Lower leg skin (tissue), 4 donors: ENCODE results near the gene LHFPL2. TPM values are rescaled to one million over a fixed set of nuclear protein-coding genes. Genes with fewer than 3 reads are reported as not detected.

Experiments used
- DNase-seq, 2 donors: peaks; one replicate each; pipeline ENCODE4 v3.0.0-alpha.2; 2019; ENCODE audit warnings: low spot score in 2 of 2
- H3K4me3 ChIP-seq: fragments of 200-600 bp; sonication (generic); 2 replicates; pipeline ENCODE4 v1.5.1; 2017; ENCODE audit warnings: mild to moderate bottlenecking, low read depth; ENCODE audit not compliant: poor library complexity, severe bottlenecking
- POLR2A ChIP-seq, 2 donors: fragments of 450-650 bp; IDR thresholded peaks; one replicate each; pipeline ENCODE4 v1.6.1; 2016 to 2017; ENCODE audit warnings: antibody characterized with exemption in 2 of 2, mild to moderate bottlenecking in 1 of 2, moderate library complexity in 1 of 2
- WGBS, 2 donors: methylation state at CpG; one replicate each; pipeline ENCODE4 v1.1.5; 2018; 5-methylcytosine and 5-hydroxymethylcytosine counted together
- intact Hi-C: fragments of 100-400 bp; cut with DNase I; formaldehyde crosslinking; loops from one replicate; pipeline ENCODE4 v1.15.0; 2023; ENCODE audit warnings: low total_unique reads
- total RNA-seq, 4 donors: library from RNA; depleted of rRNA; stranded (reverse); fragments of >200 nt; gene quantifications; one replicate each; pipeline ENCODE4 v1.1.0, GENCODE V29; 2016
- TF ChIP-seq, protein P1 (sequence below), 3 donors: fragments of 450-650 bp; IDR thresholded peaks; one replicate each; pipeline ENCODE4 v1.5.1; 2016; ENCODE audit warnings: antibody characterized with exemption in 3 of 3, mild to moderate bottlenecking in 3 of 3, moderate library complexity in 2 of 3

Gene LHFPL2
- total RNA-seq, 4 donors from 2014 or later = 7.3 to 11.1 (median 9.6) TPM

DNA sequence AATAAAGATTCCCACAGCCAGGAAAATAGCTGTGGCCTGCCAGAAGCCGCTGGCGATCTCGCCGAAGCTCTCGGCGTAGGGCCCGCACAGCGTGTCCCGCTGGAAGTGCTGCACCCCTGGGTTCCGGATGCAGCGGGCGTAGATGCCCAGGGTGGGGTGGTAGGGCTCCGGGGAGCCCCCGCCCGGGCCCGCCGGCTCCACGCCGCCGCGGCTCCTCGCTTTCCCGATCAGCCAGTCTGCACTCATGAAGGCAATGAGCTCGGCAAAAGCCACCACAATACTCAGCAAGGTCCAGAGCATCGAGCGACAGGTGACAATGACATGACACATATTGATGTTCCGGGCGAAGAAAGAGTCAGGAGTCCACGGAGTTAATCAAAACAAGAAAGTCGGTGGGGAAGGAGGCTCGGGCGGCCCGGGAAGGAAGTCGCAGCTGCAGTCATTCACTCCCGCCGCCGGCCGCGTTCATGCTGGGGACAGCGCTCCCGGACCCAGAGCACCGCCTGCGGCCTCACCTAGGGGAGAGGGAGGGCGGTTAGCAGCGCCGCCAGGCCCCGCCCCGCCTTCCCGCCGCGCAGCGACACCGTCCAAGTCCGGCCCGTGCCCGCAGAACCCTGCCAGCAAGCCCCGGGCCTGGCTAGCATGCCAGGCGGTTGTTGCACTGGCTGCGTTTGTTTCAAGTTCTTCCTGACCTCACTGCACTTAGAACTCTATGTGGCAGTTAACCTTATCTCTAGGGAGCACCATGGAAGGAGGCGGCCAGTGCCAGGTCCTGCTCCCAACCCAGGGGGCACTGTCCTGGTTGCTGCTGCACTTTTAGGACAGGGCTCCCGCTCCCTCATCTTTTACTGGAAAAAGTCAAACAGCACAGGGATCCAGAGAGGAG, 138.4 kb downstream of the LHFPL2 start:
- TF ChIP-seq, protein P1, sequence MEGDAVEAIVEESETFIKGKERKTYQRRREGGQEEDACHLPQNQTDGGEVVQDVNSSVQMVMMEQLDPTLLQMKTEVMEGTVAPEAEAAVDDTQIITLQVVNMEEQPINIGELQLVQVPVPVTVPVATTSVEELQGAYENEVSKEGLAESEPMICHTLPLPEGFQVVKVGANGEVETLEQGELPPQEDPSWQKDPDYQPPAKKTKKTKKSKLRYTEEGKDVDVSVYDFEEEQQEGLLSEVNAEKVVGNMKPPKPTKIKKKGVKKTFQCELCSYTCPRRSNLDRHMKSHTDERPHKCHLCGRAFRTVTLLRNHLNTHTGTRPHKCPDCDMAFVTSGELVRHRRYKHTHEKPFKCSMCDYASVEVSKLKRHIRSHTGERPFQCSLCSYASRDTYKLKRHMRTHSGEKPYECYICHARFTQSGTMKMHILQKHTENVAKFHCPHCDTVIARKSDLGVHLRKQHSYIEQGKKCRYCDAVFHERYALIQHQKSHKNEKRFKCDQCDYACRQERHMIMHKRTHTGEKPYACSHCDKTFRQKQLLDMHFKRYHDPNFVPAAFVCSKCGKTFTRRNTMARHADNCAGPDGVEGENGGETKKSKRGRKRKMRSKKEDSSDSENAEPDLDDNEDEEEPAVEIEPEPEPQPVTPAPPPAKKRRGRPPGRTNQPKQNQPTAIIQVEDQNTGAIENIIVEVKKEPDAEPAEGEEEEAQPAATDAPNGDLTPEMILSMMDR (IDR thresholded peaks at IDR 0.05) = no peak
- no peak for TF ChIP-seq POLR2A (IDR thresholded peaks at IDR 0.05)
- peak in 1 of 2 donors; percentile 89 for DNase-seq
- intact Hi-C loops = no loop called here
- 29 to 34% methylated on average over 52 of the region's 61 CpGs for WGBS, 2 donors
- H3K4me3 ChIP-seq = peak overlapping the region; percentile 5

DNA sequence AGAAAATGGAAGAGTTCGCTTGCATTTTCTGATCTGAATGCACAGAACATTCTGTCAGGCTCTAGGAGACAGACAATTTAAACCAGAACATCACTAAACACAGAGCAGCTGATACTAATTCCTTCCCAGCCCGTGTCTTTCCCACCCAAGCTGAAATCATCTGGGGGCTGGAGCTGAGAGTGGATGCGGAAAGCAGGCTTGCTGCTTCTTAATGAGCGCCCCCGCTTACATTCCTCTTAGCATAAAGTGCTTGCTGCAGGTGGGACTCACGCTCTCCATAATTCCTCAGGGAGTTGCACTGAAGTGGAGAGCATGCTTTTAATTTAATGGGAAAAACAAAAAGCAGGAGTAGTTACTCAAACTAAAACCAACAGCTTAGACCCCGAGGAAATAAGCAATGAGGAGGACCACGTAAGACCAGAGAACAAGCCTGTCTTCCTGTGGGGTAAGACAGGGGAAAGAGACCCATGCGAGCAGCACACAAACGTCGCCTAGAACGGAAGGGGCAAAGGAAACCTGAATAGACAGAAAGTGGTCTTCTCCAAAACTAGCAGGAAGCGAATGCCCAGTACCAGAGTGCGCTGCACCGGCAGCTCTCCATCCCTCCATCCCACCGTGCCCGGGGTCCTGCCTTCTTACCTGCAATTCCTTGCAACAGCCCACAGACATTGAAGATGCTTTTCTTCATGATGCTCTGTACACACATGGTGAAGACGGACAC, 139.3 kb downstream of the LHFPL2 start:
- peak in 1 of 2 donors; percentile 21 for DNase-seq
- no peak for TF ChIP-seq POLR2A (IDR thresholded peaks at IDR 0.05)
- TF ChIP-seq, protein P1 (IDR thresholded peaks at IDR 0.05) = no peak
- WGBS, 2 donors = 65 to 80% methylated on average over 18 of the region's 18 CpGs
- no peak overlapping the region for H3K4me3 ChIP-seq
- intact Hi-C loops = no loop called here

DNA sequence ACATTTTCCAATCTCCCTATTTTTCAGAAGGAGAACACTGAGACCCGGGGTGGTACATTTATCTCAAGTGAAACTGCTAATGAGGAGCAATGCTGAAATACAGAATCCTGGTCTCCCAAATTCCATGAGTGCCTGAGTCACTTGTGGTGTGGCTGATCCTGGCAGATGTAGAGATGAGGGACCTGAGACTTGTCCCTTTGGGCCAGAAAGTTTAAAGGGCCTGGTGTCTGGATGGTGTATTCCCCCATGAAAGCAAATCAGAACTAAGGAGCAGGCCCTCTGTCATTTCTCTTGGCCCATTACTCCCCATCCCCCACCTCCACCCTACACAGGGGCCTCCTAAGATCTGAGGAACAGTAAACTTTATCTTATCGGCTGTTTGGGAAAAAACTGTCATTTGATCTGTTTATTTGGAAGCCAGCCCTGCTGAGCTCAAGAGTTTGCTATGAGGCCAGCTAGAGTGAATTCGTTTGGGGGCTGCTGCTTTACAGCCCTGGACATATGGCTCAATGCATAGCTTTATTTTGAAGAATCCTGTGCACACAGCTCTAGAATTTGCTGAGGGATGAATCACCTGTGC, 140.3 kb downstream of the LHFPL2 start:
- DNase-seq = peak in 1 of 2 donors; percentile 77
- WGBS, 2 donors = 52 to 66% methylated on average over 3 of the region's 3 CpGs
- TF ChIP-seq, protein P1 (IDR thresholded peaks at IDR 0.05) = no peak
- no peak for TF ChIP-seq POLR2A (IDR thresholded peaks at IDR 0.05)
- no peak overlapping the region for H3K4me3 ChIP-seq
- intact Hi-C loops = no loop called here

DNA sequence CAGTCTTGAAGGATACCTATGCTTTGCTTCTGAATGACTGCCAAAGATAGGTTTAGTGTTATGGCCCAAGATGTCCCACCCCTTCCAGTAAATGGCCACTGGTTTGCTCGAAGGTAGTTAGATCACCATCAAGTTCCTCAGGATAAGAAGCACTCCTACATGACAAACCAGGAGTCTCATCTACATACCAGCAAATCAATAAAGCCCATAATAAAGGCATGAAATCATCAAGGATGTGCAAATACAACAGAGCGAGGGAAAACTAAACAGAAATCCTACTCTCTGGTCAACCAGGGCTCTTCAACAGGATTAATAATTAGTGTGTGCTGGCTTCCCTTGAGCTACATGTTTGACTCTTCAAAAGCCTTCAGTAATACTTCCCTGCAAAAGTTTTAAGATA, 141.0 kb downstream of the LHFPL2 start:
- no peak for DNase-seq
- TF ChIP-seq, protein P1 (IDR thresholded peaks at IDR 0.05) = no peak
- no peak for TF ChIP-seq POLR2A (IDR thresholded peaks at IDR 0.05)
- no peak overlapping the region for H3K4me3 ChIP-seq
- WGBS, 2 donors = 78 to 91% methylated on average over 2 of the region's 2 CpGs
- intact Hi-C loops = no loop called here

DNA sequence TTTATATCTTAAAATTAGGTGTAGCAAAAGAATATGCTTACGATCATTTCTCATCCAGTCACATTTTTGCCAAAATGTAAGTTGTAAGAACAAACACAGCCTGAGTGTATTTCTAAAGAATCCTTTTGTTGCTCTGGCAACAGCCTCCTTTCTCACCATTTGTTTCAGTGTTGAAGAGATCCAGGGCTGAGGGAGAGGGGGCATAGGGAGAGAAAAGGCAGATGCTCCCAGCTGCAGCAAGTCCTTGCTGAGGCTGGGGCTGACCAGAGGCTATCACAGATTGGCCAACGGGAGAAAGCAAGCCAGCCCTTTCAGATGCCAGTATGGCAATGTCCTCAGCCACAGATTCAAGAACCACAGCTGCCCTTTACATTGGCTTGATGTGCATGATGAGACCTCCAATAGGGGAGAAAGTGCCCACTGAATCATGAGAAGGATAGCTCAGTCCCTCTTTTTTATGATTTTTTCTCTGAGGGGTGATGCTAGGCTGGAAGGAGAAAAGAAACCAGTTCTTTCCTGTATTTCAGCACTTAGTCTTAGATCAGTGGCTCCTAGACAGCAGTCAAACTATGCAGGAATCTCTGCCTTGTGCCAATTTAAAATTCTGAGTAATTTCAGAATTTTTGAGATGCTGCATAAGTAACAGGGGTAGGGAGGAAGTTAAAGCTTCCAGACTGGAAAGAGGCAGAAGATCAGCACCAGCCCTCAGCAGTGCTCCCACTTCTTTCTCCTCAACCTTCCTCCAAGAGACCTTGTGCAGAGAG, 142.1 kb downstream of the LHFPL2 start:
- H3K4me3 ChIP-seq = no peak overlapping the region
- intact Hi-C loops = no loop called here
- 54 to 81% methylated on average over 2 of the region's 2 CpGs for WGBS, 2 donors
- TF ChIP-seq POLR2A (IDR thresholded peaks at IDR 0.05) = no peak
- TF ChIP-seq, protein P1 (IDR thresholded peaks at IDR 0.05) = no peak
- DNase-seq = peak in 1 of 2 donors; percentile 52
